OCI-LY7 (cell line): ENCODE measurements around the gene ANKRD1. TPM values are rescaled to one million over a fixed set of nuclear protein-coding genes. Genes with fewer than 3 reads are reported as not detected.

Experiments
- BruUV-seq: library from RNA; stranded (reverse); fragments of 400-500 nt; replicated peaks from 2 replicates; lab custom pipeline; 2021; lab: Mats Ljungman, UMichigan
- CTCF ChIA-PET: fragments of 300-600 bp; sonication (Branson Sonifier 250); formaldehyde crosslinking; loops from one replicate; lab custom pipeline; 2022; ENCODE audit warnings: antibody characterized with exemption; ENCODE audit not compliant: unreplicated experiment; lab: Charles Lee
- POLR2A ChIA-PET: fragments of 300-600 bp; sonication (Branson Sonifier 250); formaldehyde crosslinking; loops from one replicate; lab custom pipeline; 2022; ENCODE audit warnings: antibody characterized with exemption; lab: Charles Lee
- DNase-seq: peaks from one replicate; pipeline ENCODE4 v3.0.0-alpha.2; 2015; ENCODE audit warnings: low spot score
- H2AFZ ChIP-seq: fragments of 200-600 bp; sonication (generic), shearing (Covaris generic); 2 replicates; pipeline ENCODE4 v1.6.1; 2014; ENCODE audit warnings: mild to moderate bottlenecking, antibody characterized with exemption, low read length, moderate library complexity
- H3K27ac ChIP-seq: fragments of 200-600 bp; sonication (generic); 2 replicates; pipeline ENCODE4 v1.5.1; 2014; ENCODE audit warnings: mixed run types, low read depth, mild to moderate bottlenecking, moderate library complexity, low read length, inconsistent platforms; ENCODE audit not compliant: poor library complexity, severe bottlenecking
- H3K36me3 ChIP-seq: fragments of 200-600 bp; sonication (generic); 2 replicates; pipeline ENCODE4 v1.6.1; 2014; ENCODE audit warnings: mild to moderate bottlenecking, antibody characterized with exemption, low read length, moderate library complexity, mixed read lengths; ENCODE audit not compliant: insufficient read depth
- H3K4me1 ChIP-seq: fragments of 200-600 bp; sonication (generic); 2 replicates; pipeline ENCODE4 v1.5.1; 2014; ENCODE audit warnings: mild to moderate bottlenecking, low read length; ENCODE audit not compliant: insufficient read depth, poor library complexity, severe bottlenecking
- H3K4me2 ChIP-seq: fragments of 200-600 bp; sonication (generic); 2 replicates; pipeline ENCODE4 v1.6.1; 2014; ENCODE audit warnings: mild to moderate bottlenecking, low read length
- H3K4me3 ChIP-seq: fragments of 200-600 bp; sonication (generic); 2 replicates; pipeline ENCODE4 v1.5.1; 2014; ENCODE audit warnings: mild to moderate bottlenecking, low read depth, low read length; ENCODE audit not compliant: poor library complexity, severe bottlenecking
- H3K79me2 ChIP-seq: fragments of 200-600 bp; sonication (generic); 2 replicates; pipeline ENCODE4 v1.6.1; 2016; ENCODE audit warnings: low read depth, mild to moderate bottlenecking, low read length, moderate library complexity, mixed read lengths; ENCODE audit not compliant: insufficient read depth
- H3K9me2 ChIP-seq: fragments of 200-600 bp; sonication (generic); 2 replicates; pipeline ENCODE4 v1.6.1; 2016; ENCODE audit warnings: mild to moderate bottlenecking, low read length, mixed read lengths; ENCODE audit not compliant: insufficient read depth
- H3K9me3 ChIP-seq: fragments of 200-600 bp; sonication (generic); 2 replicates; pipeline ENCODE4 v1.6.1; 2014; ENCODE audit warnings: mild to moderate bottlenecking, mixed run types, low read length, mixed read lengths
- H4K20me1 ChIP-seq: fragments of 200-600 bp; sonication (generic); 2 replicates; pipeline ENCODE4 v1.6.1; 2014; ENCODE audit warnings: mild to moderate bottlenecking, antibody characterized with exemption, low read length, moderate library complexity, mixed read lengths; ENCODE audit not compliant: insufficient read depth
- CTCF ChIP-seq: fragments of 200-600 bp; sonication (generic); conservative IDR thresholded peaks from 2 replicates; pipeline ENCODE4 v1.5.1; 2014; ENCODE audit warnings: mild to moderate bottlenecking, antibody characterized with exemption, low read length, moderate library complexity, mixed read lengths
- EZH2phosphoT487 ChIP-seq: fragments of 200-600 bp; sonication (generic); IDR thresholded peaks from 2 replicates; pipeline ENCODE4 v1.6.1; 2018; ENCODE audit warnings: low read depth, borderline replicate concordance, mild to moderate bottlenecking, mixed run types, antibody characterized with exemption, low read length, moderate library complexity, mixed read lengths
- intact Hi-C: fragments of 100-400 bp; cut with micrococcal nuclease; formaldehyde crosslinking; loops from one replicate; pipeline ENCODE4 v1.10.0; 2022; ENCODE audit not compliant: unreplicated experiment
- total RNA-seq, 2 experiments: library from RNA; depleted of rRNA in 1 of 2; stranded (reverse); fragments of >200 nt in 1 of 2; shearing (Covaris generic) in 1 of 2; gene quantifications; 2 replicates each; pipeline ENCODE4 v1.2.3, GENCODE V29; 2014 to 2022

Gene ANKRD1
- total RNA-seq, 2 experiments from 2014 or later = not detected

DNA sequence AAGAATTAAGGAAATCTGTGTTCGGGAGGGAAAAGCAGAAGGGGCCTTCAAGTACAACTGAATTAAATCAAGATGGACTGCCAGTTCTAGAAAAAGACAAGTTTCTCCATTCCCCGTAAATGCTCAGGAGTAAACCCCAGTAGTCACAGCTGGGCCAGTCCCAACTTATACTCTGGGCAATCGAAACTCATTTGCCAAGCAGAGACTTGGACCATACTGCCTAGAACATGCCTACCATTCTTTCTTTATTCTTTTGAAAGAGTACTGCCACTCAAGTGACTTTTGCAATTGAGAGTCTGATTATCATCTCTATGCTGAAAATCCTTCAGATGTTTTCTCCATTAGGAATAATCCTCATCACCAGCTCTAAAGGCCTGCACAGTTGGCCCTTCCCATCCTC is 27.7 kb downstream of the ANKRD1 start:
- peaks cover 90% of the 10 kb centered on the region for H3K36me3 ChIP-seq
- POLR2A ChIA-PET = interaction anchor here (1.2 to 1.3 kb wide), 2 partner anchors 9 to 21 kb away, joined by 3 to 5 read pairs; partner anchors contain the start of gene RPP30
- CTCF ChIA-PET = no interaction called here
- no peaks in the 10 kb centered on the region for H3K4me1 ChIP-seq
- no TSS peak for BruUV-seq
- H3K4me3 ChIP-seq = no peak overlapping the region
- H2AFZ ChIP-seq = no peak overlapping the region
- H3K9me2 ChIP-seq = no peaks in the 10 kb centered on the region
- intact Hi-C loops = no loop called here
- H4K20me1 ChIP-seq = no peaks in the 10 kb centered on the region
- no peak for DNase-seq
- H3K9me3 ChIP-seq = no peaks in the 10 kb centered on the region
- no peak overlapping the region for H3K27ac ChIP-seq
- no peak for TF ChIP-seq EZH2phosphoT487
- no peak overlapping the region for H3K4me2 ChIP-seq
- no peaks in the 10 kb centered on the region for H3K79me2 ChIP-seq

- Histone ChIP-seq H3K4me1 (no peaks in the 10 kb centered on the region), H3K36me3 (peaks cover 96% of the 10 kb centered on the region), H3K4me2 (no peak overlapping the region), H2AFZ (no peak overlapping the region), H4K20me1 (no peaks in the 10 kb centered on the region), H3K9me3 (no peaks in the 10 kb centered on the region), H3K9me2 (no peaks in the 10 kb centered on the region), H3K4me3 (no peak overlapping the region), H3K27ac (no peak overlapping the region), H3K79me2 (no peaks in the 10 kb centered on the region)
- DNase-seq = no peak
- TF ChIP-seq EZH2phosphoT487 = no peak
- no peak for TF ChIP-seq CTCF
- ChIA-PET POLR2A (interaction anchor here (0.9 kb wide), 1 partner anchor 27 kb away, joined by 3 read pairs; no protein-coding TSS in a partner anchor), CTCF (no interaction called here)
- intact Hi-C loops = no loop called here
- no TSS peak for BruUV-seq
These were observed 30.5 kb downstream of the ANKRD1 start for GRCh38 chr10:90890347-90890746.

- Histone ChIP-seq H3K27ac (no peak overlapping the region), H3K36me3 (peaks cover 96% of the 10 kb centered on the region), H3K79me2 (no peaks in the 10 kb centered on the region), H3K4me3 (no peak overlapping the region), H3K9me2 (no peaks in the 10 kb centered on the region), H3K4me1 (no peaks in the 10 kb centered on the region), H4K20me1 (no peaks in the 10 kb centered on the region), H3K4me2 (no peak overlapping the region), H3K9me3 (no peaks in the 10 kb centered on the region), H2AFZ (no peak overlapping the region)
- TF ChIP-seq EZH2phosphoT487 (no peak), CTCF (no peak)
- ChIA-PET CTCF (interaction anchor here (0.5 kb wide), 1 partner anchor 87 kb away, joined by 3 read pairs; no protein-coding TSS in a partner anchor), POLR2A (interaction anchor here (0.9 to 1.5 kb wide), 2 partner anchors 10 to 26 kb away, joined by 3 to 4 read pairs; no protein-coding TSS in a partner anchor)
- no peak for DNase-seq
- BruUV-seq = no TSS peak
- intact Hi-C loops = no loop called here
These were observed 31.3 kb downstream of the ANKRD1 start for GRCh38 chr10:90889636-90890035.
